Muscle of leg (tissue), 11 donors: Measurements from ENCODE around the gene SARS1. TPM values are rescaled to one million over a fixed set of nuclear protein-coding genes. Genes with fewer than 3 reads are reported as not detected.

ENCODE experiments used
- DNase-seq: peaks from one replicate; pipeline ENCODE4 v3.0.0; 2013
- H3K27ac ChIP-seq: one replicate; pipeline ENCODE4 v1.5.1; 2013; ENCODE audit warnings: mild to moderate bottlenecking, low read length, control low read depth
- H3K27me3 ChIP-seq: one replicate; pipeline ENCODE4 v1.6.1; 2013; ENCODE audit warnings: low read length; ENCODE audit not compliant: control insufficient read depth, insufficient read depth
- H3K36me3 ChIP-seq: one replicate; pipeline ENCODE4 v1.6.1; 2013; ENCODE audit warnings: low read length; ENCODE audit not compliant: control insufficient read depth, insufficient read depth
- H3K4me1 ChIP-seq: one replicate; pipeline ENCODE4 v1.6.1; 2013; ENCODE audit warnings: low read length; ENCODE audit not compliant: control insufficient read depth, insufficient read depth
- H3K4me3 ChIP-seq: one replicate; pipeline ENCODE4 v1.5.1; 2013; ENCODE audit warnings: low read length, control low read depth
- H3K9me3 ChIP-seq: replicated peaks from 2 replicates; pipeline ENCODE4 v1.6.1; 2013; ENCODE audit warnings: low read depth, low read length; ENCODE audit not compliant: control insufficient read depth
- WGBS: methylation state at CpG from one replicate; pipeline ENCODE4 v1.1.5; 2013; ENCODE audit warnings: missing lambda C conversion rate; ENCODE audit not compliant: insufficient coverage; 5-methylcytosine and 5-hydroxymethylcytosine counted together
- polyA plus RNA-seq, 8 donors: library from polyadenylated mRNA; unstranded; fragments of 120-200 nt; gene quantifications; one replicate each; pipeline versions ENCODE4 v1.2.1 to v1.2.3, GENCODE V29; 2013; ENCODE audit warnings: inconsistent platforms in 1 of 8, low replicate concordance in 1 of 8; ENCODE audit not compliant: insufficient read length in 8 of 8, insufficient read depth in 1 of 8
- total RNA-seq: library from RNA; stranded (reverse); fragments of 120-200 nt; gene quantifications from one replicate; pipeline ENCODE4 v1.2.4, GENCODE V29; 2013

SARS1 gene
- total and polyA plus RNA-seq, 9 donors: 80.4 to 104 (median 88.0) TPM

DNA sequence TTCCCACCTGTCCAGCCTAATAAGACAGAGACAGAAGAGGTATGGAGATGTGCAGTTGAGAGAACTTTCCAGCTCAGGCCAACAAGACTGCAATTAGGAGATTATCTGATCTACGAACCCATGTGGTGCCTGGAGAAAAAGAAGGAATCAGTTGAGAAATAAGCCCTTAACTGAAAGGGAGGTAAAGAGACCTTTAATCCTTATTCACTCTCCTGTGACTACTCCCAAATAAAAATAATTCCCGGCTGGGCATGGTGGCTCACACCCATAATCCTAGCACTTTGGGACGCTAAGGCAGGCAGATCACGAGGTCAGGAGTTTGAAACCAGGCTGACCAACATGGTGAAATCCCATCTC lies 31.9 kb upstream of the SARS1 start:
- no peaks in the 10 kb centered on the region for H3K9me3 ChIP-seq
- no CpG with 5 or more reads among the region's 4 CpGs for WGBS
- DNase-seq: no peak

DNA sequence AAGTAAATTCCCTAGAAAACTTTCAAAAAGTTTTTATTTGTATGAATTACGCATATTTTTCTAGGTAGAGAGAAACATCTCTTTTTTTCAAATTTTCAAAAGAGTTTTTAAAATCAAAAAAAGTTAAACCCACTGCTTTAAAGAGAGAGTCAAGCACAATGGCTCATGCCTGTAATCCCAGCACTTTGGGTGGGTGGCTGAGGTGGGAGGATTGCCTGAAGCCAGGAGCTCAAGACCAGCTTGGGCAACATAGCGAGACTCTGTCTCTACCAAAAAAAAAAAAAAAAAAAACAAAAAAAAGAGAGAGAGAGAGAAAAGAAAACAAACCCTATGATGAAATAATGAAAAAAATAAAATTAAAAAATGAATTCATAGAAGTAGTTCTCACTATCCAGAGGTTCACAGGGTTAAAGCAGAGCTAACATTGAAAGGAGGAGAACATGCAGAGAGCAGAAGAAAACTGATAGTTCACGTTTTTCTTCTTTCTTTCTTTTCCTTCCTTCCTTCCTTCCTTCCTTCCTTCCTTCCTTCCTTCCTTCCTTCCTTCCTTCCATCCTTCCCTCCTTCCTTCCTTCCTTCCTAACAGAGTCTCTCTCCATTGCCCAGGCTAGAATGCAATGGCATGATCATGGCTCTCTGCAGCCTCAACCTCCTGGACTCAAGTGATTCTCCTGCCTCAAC lies 30.5 kb upstream of the SARS1 start:
- DNase-seq: no peak
- H3K27ac ChIP-seq: no peak overlapping the region
- H3K9me3 ChIP-seq: no peaks in the 10 kb centered on the region
- no peaks in the 10 kb centered on the region for H3K36me3 ChIP-seq
- H3K4me1 ChIP-seq: peaks cover 11% of the 10 kb centered on the region
- no CpG with 5 or more reads among the region's 3 CpGs for WGBS
- no peak overlapping the region for H3K4me3 ChIP-seq
- no peaks in the 10 kb centered on the region for H3K27me3 ChIP-seq

More for the DNA sequence above, 31.9 kb upstream of the SARS1 start:
- Histone ChIP-seq H3K27me3 (no peaks in the 10 kb centered on the region), H3K4me1 (peaks cover 5% of the 10 kb centered on the region), H3K4me3 (no peak overlapping the region), H3K27ac (no peak overlapping the region), H3K36me3 (no peaks in the 10 kb centered on the region)

DNA sequence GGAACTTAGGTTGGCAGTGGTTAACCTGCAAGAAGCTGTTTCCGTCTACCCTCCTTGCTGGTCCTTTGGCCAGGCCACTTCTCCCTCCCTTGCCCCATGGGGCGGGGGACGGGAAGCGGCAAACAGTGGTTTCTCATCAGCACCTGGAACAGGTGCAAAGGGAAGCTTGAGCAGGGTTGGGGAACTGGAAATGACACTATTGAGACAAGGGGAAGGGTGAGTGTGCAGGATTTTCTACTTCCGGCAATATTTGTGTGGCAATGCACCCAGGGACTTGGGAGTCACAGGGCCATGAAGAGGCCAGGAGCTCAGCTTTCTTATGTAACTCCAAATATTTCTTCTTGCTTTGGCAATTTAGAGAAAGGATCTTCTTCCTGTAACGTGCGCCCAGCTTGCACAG lies 29.0 kb upstream of the SARS1 start:
- no peak overlapping the region for H3K27ac ChIP-seq
- no peaks in the 10 kb centered on the region for H3K9me3 ChIP-seq
- no peak for DNase-seq
- H3K4me1 ChIP-seq: peaks cover 11% of the 10 kb centered on the region
- 80% methylated on average over 1 of the region's 7 CpGs for WGBS
- no peak overlapping the region for H3K4me3 ChIP-seq
- no peaks in the 10 kb centered on the region for H3K36me3 ChIP-seq
- H3K27me3 ChIP-seq: no peaks in the 10 kb centered on the region

DNA sequence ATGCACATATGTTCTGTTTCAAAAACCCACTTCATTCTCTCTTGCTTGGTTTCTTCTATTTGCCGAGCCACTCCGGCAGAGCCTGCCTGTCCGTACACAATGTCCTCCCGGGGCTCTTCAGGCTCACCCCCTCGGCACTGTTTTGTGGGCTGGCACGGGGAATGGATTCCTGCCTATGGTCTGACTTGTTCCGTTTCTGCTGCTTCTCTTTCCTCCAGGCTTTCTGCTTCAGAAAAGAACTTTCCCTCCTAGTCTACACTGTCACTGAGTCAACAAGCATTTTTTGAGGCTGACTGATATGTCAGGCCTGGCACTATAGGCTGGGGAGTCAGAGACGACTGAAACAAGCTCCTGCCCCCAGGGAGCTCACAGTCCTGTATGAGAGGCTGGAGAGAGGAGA lies 28.4 kb upstream of the SARS1 start:
- Histone ChIP-seq H3K9me3 (no peaks in the 10 kb centered on the region), H3K27me3 (no peaks in the 10 kb centered on the region), H3K27ac (no peak overlapping the region), H3K4me3 (no peak overlapping the region), H3K36me3 (no peaks in the 10 kb centered on the region), H3K4me1 (peaks cover 11% of the 10 kb centered on the region)
- no peak for DNase-seq
- WGBS: 77% methylated on average over 7 of the region's 8 CpGs

DNA sequence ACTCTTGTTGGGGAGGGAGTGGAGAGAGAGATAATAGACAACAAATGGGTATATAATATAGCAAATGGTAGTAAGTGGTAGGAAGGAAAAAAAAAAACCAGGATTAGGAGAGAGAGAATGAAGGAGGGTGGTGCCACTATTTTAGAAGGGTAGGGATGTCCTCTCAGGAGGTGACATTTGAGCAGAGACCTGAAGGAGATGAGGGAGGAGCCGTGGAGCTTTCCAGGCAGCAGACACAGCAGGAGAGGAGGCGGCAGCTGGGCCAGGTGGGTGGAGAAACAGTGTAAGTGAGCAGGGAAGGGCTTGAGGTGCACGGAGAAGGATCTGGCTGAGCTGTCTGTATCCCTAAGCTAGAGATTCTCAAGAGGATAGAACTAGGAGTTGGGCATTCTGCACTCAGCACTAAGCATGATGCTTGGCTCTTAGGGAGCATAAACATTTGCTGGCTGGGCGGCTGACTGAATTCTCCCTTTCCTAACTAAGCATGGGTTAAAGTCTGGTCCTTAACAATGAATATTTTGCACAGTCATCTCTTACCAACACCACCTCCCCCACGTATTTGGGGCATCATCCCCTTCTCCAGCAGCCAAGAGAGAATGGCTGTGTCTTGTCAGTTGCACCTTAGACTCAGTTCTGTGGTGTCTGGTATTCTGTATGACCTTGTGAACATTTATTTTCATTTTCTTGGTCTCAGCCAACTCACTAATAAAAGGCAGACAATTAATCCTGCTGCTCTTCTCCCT lies 27.6 kb upstream of the SARS1 start:
- WGBS: 51% methylated on average over 4 of the region's 5 CpGs
- H3K9me3 ChIP-seq: no peaks in the 10 kb centered on the region
- H3K36me3 ChIP-seq: no peaks in the 10 kb centered on the region
- no peak overlapping the region for H3K27ac ChIP-seq
- DNase-seq: no peak
- H3K27me3 ChIP-seq: no peaks in the 10 kb centered on the region
- H3K4me3 ChIP-seq: no peak overlapping the region
- H3K4me1 ChIP-seq: peaks cover 11% of the 10 kb centered on the region

DNA sequence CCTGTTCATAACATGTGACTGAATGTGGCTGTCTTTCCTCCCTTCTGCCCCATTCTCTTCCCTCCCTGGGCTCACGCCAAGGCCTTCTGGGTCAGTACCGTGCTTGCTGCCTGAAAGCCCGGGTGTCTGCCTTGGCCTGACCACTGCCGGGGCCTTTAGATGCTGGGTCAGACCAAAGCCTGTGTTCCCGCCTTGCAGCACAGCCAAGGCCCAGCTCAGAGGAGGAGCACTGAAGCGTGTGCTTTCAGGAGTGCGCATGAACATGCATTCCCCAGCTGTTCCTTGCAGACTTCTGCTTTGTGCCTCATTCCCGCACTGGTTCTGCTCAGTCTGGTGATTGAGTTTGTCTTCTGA lies 27.0 kb upstream of the SARS1 start:
- peaks cover 11% of the 10 kb centered on the region for H3K4me1 ChIP-seq
- DNase-seq: peak; percentile 64
- no peaks in the 10 kb centered on the region for H3K27me3 ChIP-seq
- WGBS: 47% methylated on average over 8 of the region's 8 CpGs
- peak overlapping the region; percentile 13 for H3K27ac ChIP-seq
- H3K4me3 ChIP-seq: no peak overlapping the region
- H3K36me3 ChIP-seq: no peaks in the 10 kb centered on the region
- no peaks in the 10 kb centered on the region for H3K9me3 ChIP-seq

DNA sequence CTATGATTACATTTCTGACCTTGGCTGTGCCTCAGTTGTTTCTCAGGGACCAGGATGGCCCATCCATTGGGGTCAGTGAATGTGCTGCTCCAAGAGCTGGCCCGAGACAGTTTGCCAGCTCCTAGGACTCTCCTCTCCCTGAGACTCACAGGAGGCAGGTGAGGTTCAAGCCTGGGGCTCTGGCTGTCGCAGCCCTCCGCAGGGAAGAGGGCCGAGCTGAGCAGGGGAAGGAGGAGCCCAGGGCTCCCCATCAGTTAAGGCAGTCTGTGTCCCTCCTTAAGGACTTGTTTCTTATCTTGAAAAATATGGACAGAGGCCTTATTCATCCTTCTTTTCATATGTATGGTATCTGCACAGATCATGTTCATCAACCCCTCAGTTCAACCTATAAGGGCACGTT lies 26.6 kb upstream of the SARS1 start:
- 63% methylated on average over 2 of the region's 5 CpGs for WGBS
- H3K27me3 ChIP-seq: no peaks in the 10 kb centered on the region
- peak overlapping the region; percentile 13 for H3K27ac ChIP-seq

DNA sequence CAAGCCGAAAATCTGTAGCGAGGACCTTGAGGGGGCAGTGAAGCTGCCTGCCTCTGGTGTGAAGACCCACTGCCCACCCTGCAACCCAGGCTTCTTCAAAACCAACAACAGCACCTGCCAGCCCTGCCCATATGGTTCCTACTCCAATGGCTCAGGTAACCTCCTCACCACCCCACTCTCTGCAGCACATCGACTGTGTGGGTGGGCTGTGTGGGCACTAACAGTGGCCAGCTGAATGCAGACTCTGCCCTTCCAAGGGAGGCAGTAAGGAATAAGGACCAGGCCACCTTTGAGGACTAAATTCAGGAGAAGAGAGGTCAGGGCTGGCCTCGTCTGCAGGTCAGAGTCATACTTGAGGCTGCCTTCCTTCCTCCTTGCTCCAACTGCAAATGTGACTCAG lies 25.5 kb upstream of the SARS1 start:
- Histone ChIP-seq H3K4me1 (peaks cover 11% of the 10 kb centered on the region), H3K27ac (no peak overlapping the region), H3K27me3 (no peaks in the 10 kb centered on the region), H3K36me3 (no peaks in the 10 kb centered on the region), H3K4me3 (no peak overlapping the region), H3K9me3 (no peaks in the 10 kb centered on the region)
- no peak for DNase-seq
- WGBS: 95% methylated on average over 4 of the region's 4 CpGs

More for the DNA sequence above, 26.6 kb upstream of the SARS1 start:
- Histone ChIP-seq H3K4me3 (no peak overlapping the region), H3K36me3 (no peaks in the 10 kb centered on the region), H3K9me3 (no peaks in the 10 kb centered on the region), H3K4me1 (peaks cover 11% of the 10 kb centered on the region)
- DNase-seq: no peak

DNA sequence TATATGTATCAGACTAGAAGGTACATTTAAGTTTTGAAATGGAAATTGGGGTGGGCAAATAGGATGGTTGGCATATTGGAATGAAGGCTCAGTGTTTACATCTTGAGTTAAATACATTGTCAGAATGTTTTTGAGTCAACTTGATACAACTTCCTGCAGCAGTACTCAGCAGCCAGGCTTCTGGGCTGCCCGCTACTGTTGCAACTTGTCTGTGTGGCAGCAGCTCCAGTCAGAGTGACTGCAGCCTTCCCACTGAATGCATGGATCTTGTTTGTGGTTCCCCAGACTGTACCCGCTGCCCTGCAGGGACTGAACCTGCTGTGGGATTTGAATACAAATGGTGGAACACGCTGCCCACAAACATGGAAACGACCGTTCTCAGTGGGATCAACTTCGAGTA lies 24.9 kb upstream of the SARS1 start:
- Histone ChIP-seq H3K4me3 (no peak overlapping the region), H3K9me3 (no peaks in the 10 kb centered on the region), H3K36me3 (no peaks in the 10 kb centered on the region), H3K4me1 (peaks cover 11% of the 10 kb centered on the region), H3K27me3 (no peaks in the 10 kb centered on the region), H3K27ac (no peak overlapping the region)
- no peak for DNase-seq
- WGBS: 76% methylated on average over 3 of the region's 6 CpGs

DNA sequence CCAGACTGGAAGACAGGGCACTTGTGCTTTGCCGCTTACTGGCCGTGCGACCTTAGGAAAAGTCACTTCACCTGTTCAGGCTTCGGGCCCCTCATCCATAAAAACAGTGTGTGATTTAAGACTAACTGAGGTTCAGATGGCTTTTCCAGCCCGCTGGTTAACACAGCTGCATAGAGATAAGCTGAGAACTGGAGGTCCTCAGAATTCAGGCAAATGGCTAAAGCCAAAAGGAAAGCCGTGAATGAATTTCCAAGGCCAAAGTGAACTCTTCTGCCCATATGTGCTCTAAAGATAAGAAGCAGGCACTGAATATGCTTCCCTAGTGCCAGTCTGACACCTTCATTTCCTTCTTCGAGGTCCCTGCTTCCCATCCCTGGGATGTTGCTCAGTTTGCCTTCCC lies 23.5 kb upstream of the SARS1 start:
- H3K27ac ChIP-seq: no peak overlapping the region
- H3K4me1 ChIP-seq: peaks cover 11% of the 10 kb centered on the region
- 77% methylated on average over 2 of the region's 7 CpGs for WGBS
- no peaks in the 10 kb centered on the region for H3K27me3 ChIP-seq
- H3K4me3 ChIP-seq: no peak overlapping the region
- H3K9me3 ChIP-seq: no peaks in the 10 kb centered on the region
- DNase-seq: no peak
- no peaks in the 10 kb centered on the region for H3K36me3 ChIP-seq
